ENCODE measurements around the gene TFEB.
A peak's percentile ranks its signal among the peaks of the same experiment; 100 is the strongest.

Gene TFEB

DNA sequence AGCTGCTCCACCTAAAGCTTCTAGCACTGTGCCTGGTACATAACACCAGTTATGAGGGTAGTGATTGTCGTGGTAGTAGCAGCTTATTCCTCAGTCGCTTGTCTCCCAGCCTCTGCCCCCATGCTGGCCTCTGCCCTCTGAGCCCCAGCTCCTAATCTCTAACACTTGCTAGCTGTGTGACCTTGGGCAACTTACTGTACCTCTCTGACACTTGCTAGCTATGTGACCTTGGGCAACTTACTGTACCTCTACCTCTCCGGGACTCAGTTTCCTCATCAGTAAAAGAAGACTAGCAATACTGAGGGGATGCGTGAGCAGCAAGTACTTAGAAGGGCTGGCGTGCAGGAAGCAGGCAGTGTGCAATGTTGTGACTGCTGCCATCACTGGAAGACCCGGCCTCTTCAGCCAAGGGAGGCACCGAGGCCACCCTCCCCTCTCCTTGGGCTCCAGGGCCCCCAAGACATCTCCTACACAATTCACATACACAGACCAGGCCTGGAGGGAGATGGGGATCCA lies 87.3 kb downstream of the TFEB start:
- DNase-seq: no peak

- DNase-seq: no peak
Measured at GRCh38 chr6:41647061-41647511, 88.3 kb downstream of the TFEB start.

DNA sequence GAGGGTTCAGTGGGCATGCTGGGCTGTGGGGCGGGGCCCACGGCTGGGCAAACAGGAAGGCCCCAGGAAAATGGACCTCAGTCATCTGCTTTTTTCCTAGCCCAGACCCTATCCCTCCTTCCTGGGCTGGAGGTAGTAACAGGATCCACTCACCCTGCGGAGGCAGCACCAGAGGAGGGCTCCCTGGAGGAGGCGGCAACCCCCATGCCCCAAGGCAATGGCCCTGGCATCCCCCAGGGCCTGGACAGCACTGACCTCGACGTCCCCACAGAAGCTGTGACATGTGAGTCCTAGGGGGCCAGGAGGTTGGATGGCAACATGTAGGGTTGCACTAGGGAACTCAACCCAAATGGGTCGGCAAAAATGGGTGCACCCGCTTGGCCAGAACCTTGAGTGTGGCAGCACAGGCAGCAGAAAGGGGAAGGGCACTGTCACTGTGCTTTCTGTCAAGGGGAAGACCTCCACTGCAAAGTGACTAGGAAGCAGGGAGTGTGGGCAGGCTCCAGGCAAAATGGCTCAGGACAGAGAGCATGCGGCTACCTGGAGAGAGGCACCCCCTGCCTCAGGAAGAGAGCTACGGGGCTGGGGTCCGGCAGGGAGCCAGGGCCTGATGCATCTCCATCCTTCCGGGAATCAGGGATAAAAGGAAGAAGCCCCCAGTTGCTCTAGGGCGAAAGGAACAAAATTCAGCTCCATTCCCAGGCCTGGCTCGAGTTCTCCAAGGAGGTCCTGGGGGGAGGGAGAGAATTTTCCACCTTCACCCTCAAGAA lies 89.2 kb downstream of the TFEB start:
- no peak for DNase-seq

- DNase-seq: no peak
Measured at GRCh38 chr6:41645007-41645618, 90.3 kb downstream of the TFEB start.

DNA sequence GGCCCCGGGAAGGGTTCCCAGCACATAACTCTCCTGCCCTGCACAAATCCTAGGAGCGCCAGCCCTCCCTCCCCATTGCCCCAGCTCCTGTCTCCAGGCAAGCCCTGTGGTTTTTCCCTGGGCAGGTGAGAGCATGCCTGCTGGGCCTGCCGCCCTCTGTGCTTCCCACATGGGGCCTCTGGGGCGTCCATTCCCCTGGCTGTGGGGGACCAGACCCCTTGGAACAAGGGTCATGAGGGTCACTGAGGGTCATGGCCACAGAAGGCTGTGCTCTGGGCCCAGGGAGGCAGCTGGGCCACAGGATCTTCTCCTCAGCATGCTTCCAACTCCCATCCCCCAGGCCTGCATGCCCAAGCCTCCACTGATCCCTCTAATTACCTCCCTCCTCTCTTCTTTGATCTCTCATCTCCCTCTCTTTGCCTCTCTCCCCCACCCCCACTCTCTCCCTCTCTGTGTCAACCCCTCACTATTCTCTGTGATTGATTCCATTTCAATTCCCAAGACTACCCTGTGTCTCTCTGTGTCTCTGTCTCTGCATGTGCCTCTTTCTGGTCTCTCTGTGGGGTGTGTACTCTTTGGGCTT lies 91.0 kb downstream of the TFEB start:
- peak; percentile 56 for DNase-seq

GRCh38 chr6:41643899-41644269 lies 91.5 kb downstream of the TFEB start:
- no peak for DNase-seq

GRCh38 chr6:41642960-41643898 lies 92.2 kb downstream of the TFEB start:
- no peak for DNase-seq

DNA sequence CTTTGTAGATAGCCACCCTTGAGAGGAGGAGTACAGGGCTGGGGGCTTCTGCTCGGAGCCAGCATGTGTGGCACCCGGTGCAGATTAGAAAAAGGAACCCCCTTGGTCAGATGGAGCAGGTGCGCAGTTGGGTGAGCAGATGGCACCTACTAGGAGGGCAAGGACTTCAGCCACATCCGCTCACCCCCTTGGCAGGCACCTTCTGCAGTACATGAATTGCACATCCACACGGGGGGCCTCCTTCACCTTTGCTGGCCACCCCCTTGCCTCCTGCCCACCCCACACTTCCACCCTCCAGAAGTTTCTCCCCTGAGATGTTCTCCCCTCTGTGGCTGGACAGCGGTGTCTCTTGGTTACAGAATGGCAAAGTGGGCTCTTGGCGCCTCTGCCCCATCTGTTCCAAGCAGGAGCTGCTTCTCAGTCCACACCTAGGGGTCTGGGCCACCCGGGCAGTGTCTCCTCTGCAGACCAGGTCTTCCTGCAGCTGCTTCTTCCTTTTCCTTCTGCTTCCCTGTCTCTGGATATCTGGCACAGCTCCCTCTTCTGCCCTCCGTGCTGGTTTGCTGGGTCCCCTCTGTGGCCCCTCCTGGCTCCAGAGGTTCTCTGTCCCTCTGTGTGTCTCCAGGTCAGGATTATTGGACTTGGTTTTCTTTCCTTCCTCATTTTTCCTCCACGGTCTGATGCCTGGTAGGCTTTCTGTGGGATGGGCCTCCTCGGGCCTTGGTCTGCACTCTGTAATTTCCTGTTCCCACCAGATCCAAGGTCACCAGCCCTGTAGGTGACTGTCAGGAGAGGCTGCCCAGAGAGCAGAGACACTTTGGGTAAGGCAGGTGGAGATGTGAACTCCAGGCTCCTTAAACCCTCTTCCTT lies 93.1 kb downstream of the TFEB start:
- DNase-seq: no peak

- DNase-seq: no peak
Measured at GRCh38 chr6:41641352-41641925, 94.0 kb downstream of the TFEB start.

GRCh38 chr6:41640426-41640825 lies 95.0 kb downstream of the TFEB start:
- DNase-seq: no peak

- no peak for DNase-seq
Measured at GRCh38 chr6:41639809-41640371, 95.5 kb downstream of the TFEB start.

GRCh38 chr6:41638935-41639808 lies 96.2 kb downstream of the TFEB start:
- no peak for DNase-seq

DNA sequence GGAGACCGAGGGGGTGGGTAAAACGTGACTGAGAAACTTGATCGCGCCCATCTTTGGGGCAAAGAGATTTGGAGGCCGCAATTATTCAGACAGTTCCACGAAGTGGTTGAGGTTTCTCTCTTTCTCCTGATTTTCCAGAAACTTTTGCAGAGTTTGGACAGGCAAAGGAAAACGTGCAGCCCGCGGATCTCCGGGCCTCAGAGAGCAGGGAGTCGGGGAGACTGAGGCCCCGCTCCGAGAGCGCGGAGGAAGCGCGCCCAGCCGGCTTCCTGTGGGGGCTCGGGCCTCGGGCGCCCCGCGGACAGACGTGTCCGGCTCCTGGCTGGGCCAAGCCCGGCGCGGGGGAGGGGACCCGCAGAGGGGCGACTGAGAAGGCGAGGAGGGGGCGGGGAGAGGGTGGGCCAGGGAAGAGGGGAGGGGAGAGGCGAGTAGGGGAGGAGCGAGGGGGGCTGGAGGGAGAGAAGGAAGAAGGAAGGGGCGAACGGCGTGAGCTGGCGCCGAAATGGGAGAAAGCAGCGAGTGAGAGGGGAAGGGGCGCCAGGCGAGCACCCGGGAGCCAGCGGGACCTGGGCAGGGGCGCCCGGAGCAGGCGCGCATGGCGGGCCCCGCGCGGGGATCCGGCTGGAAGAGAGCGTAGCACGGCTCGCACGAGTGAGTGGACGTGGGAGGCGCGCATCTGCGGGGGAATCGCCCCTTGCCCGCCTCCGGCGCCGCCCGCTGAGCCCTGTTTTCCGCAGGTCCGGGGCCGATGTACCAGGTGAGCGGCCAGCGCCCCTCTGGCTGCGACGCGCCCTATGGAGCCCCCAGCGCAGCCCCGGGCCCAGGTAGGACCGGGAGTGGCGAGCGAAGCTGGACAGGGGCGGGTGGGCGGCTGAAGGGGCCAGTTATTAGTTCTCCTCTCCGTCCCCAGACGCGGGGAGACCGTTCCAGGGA lies 97.1 kb downstream of the TFEB start, which contains the start of gene MDFI:
Gene MDFI, plus strand, starts transcription at position 467 of the 933 bp plus-strand sequence. Its CDS starts 282 bp downstream, at position 749.
- DNase-seq: peak; percentile 50

- DNase-seq: no peak
Measured at GRCh38 chr6:41637194-41638001, 98.0 kb downstream of the TFEB start.

- DNase-seq: no peak
Measured at GRCh38 chr6:41636833-41637193, 98.6 kb downstream of the TFEB start.

DNA sequence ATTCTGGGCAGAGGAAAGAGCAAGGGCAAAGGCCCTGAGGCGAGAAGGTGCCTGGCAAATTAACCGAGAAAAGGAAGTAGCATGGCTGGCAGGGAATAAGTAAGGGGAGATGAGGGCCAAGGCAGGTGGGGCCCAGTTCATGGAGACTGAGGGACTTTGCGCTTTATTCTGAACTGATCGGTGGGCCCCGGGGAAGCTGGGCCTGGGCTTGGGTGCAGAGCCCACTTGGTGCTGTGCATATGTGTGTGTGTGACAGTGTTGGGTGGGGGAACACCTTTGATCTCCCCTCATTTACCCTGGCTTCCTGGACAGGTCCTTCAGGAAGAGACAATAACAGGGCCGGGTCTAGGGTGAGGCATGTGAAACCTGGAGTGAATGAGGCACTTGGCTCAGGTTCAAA lies 100.0 kb downstream of the TFEB start:
- DNase-seq: no peak

- DNase-seq: no peak
Measured at GRCh38 chr6:41634657-41635056, 100.8 kb downstream of the TFEB start.
